ENCODE data around the gene SLC43A3. TPM values are rescaled to one million over a fixed set of nuclear protein-coding genes. Genes with fewer than 3 reads are reported as not detected.

Gene SLC43A3
- total and polyA plus RNA-seq, 2 of the 4 experiments (the other 2 are of a cell fraction) = 12.7 to 21.1 TPM

- Histone ChIP-seq H4K91ac (ENCODE audit: insufficient read depth, low read depth, low read length) (no peak overlapping the region), H3K4me2 (ENCODE audit: low read depth, low read length) (no peak overlapping the region), H3K27me3 (ENCODE audit: control insufficient read depth, insufficient read depth, low read length) (no peaks in the 10 kb centered on the region), H2BK20ac (ENCODE audit: low read depth, low read length) (no peak overlapping the region), H3K9me3 (ENCODE audit: control insufficient read depth, insufficient read depth, low read length) (no peaks in the 10 kb centered on the region), H3K4ac (ENCODE audit: low read depth, low read length) (no peak overlapping the region), H2BK120ac (ENCODE audit: low read depth, low read length) (no peak overlapping the region), H2AK9ac (replicated peaks; ENCODE audit: low read depth, low read length, poor library complexity) (no peak overlapping the region), H3K79me1 (ENCODE audit: low read depth in 1 of 2, low read length in 2 of 2) (no peaks in the 10 kb centered on the region), H2AFZ (replicated peaks; ENCODE audit: low read length, poor library complexity) (no peak overlapping the region), H3K4me3 (ENCODE audit: insufficient read depth, low read depth, low read length) (no peak overlapping the region), H2AK5ac (ENCODE audit: low read depth, low read length) (no peak overlapping the region), H3K27ac (ENCODE audit: insufficient read depth, low read length) (no peak overlapping the region), H3K4me1 (ENCODE audit: control insufficient read depth, insufficient read depth, low read length) (peaks cover 20% of the 10 kb centered on the region), H4K20me1 (ENCODE audit: insufficient read depth, low read length) (no peaks in the 10 kb centered on the region), H3K14ac (replicated peaks; ENCODE audit: low read depth, low read length) (no peak overlapping the region), H2BK5ac (ENCODE audit: low read depth, low read length, poor library complexity, severe bottlenecking) (no peak overlapping the region), H3K18ac (ENCODE audit: low read depth, low read length) (no peak overlapping the region), H3K23ac (ENCODE audit: low read depth, low read length) (no peak overlapping the region), H3K36me3 (ENCODE audit: control insufficient read depth, insufficient read depth, low read length) (no peaks in the 10 kb centered on the region), H3K56ac (ENCODE audit: extremely low read depth, insufficient read depth, low read length) (no peak overlapping the region), H4K8ac (ENCODE audit: low read depth in 2 of 2, low read length in 2 of 2) (no peak overlapping the region), H3K9ac (ENCODE audit: low read depth, low read length) (no peak overlapping the region), H2BK15ac (ENCODE audit: low read depth, low read length) (no peak overlapping the region), H4K5ac (ENCODE audit: low read depth, low read length) (no peak overlapping the region), H3K9me1 (ENCODE audit: insufficient read depth, low read length) (peaks cover 6% of the 10 kb centered on the region)
- 89% methylated on average over 3 of the region's 7 CpGs; no CpG with 5 or more reads in 1 of the 2 experiments for WGBS, 2 experiments (ENCODE audit: extremely low coverage in 2 of 2, insufficient read length in 1 of 2)
- intact Hi-C loops (cut with micrococcal nuclease) (no loop called here), in situ Hi-C loops (cut with MboI; ENCODE audit: low sequenced_read_pairs) (no loop called here), dilution Hi-C loops (cut with HindIII; ENCODE audit: low sequenced_read_pairs, unreplicated experiment) (no loop called here)
- TF ChIP-seq MAZ (IDR thresholded peaks at IDR 0.05; ENCODE audit: borderline replicate concordance, low read depth, low read length) (no peak), RAD21 (IDR thresholded peaks at IDR 0.05; ENCODE audit: low read length) (no peak), MXI1 (IDR thresholded peaks at IDR 0.05; ENCODE audit: borderline replicate concordance, low read depth, low read length) (no peak), RFX5 (IDR thresholded peaks at IDR 0.05; ENCODE audit: low read depth, low read length) (no peak), CHD1 (IDR thresholded peaks at IDR 0.05; ENCODE audit: low read depth, low read length) (no peak), RCOR1 (IDR thresholded peaks at IDR 0.05; ENCODE audit: insufficient replicate concordance, low read length) (no peak), NFE2L2 (IDR thresholded peaks at IDR 0.05; ENCODE audit: low read depth, low read length) (no peak), CTCF (conservative IDR thresholded peaks at IDR 0.05; ENCODE audit: low read depth, low read length) (no peak), BHLHE40 (IDR thresholded peaks at IDR 0.05; ENCODE audit: low read depth, low read length) (no peak), SMC3 (IDR thresholded peaks at IDR 0.05; ENCODE audit: low read depth, low read length) (no peak)
- ChIA-PET POLR2A (ENCODE audit: unreplicated experiment) (no interaction called here), CTCF (no interaction called here)
- ATAC-seq (ENCODE audit: low read depth) (no peak), DNase-seq (no peak)
- no TSS peak for BruUV-seq (replicated peaks)
These were observed 9.1 kb upstream of the SLC43A3 start for GRCh38 chr11:57436031-57436430.

All from IMR-90 (cell line).